Measurements from ENCODE around the gene DSCAM.
"Not testable (repeated sequence)": the region's sequence is repeated elsewhere in the genome, so short reads cannot be mapped to it uniquely, and the experiment has no call there.

Gene DSCAM

GRCh38 chr21:40187946-40188654 is 658.9 kb downstream of the DSCAM start:
- TF ChIP-seq, protein P1, sequence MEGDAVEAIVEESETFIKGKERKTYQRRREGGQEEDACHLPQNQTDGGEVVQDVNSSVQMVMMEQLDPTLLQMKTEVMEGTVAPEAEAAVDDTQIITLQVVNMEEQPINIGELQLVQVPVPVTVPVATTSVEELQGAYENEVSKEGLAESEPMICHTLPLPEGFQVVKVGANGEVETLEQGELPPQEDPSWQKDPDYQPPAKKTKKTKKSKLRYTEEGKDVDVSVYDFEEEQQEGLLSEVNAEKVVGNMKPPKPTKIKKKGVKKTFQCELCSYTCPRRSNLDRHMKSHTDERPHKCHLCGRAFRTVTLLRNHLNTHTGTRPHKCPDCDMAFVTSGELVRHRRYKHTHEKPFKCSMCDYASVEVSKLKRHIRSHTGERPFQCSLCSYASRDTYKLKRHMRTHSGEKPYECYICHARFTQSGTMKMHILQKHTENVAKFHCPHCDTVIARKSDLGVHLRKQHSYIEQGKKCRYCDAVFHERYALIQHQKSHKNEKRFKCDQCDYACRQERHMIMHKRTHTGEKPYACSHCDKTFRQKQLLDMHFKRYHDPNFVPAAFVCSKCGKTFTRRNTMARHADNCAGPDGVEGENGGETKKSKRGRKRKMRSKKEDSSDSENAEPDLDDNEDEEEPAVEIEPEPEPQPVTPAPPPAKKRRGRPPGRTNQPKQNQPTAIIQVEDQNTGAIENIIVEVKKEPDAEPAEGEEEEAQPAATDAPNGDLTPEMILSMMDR (IDR thresholded peaks at IDR 0.05; ENCODE audit: low read length, missing control alignments) = no peak
- DNase-seq (ENCODE audit: low read depth) = no peak
- no peak overlapping the region for H3K4me3 ChIP-seq (replicated peaks; ENCODE audit: low read depth, low read length)

DNA sequence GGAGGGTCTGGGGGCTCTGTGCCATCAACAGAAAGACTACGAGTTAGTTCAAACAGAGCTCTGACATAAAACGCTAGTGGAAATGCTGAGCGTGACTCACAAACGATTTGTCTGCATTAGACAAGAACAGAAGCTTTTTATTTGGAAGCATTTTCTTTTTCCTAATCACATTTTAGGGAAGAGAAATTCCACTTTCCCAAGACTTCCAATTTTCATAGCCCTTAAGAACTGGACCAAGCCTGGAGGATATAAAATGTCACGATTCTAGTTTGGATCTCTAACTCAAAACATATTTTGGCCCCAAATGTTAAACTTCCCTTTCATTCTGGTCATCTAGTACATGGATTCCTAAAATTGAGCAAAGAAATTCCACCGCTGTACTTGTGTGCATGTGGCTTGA is 659.7 kb downstream of the DSCAM start:
- no peak overlapping the region for H3K4me3 ChIP-seq (replicated peaks; ENCODE audit: low read depth, low read length)
- no peak for DNase-seq (ENCODE audit: low read depth)
- TF ChIP-seq, protein P1 (IDR thresholded peaks at IDR 0.05; ENCODE audit: low read length, missing control alignments) = no peak

- TF ChIP-seq, protein P1 (IDR thresholded peaks at IDR 0.05; ENCODE audit: low read length, missing control alignments) = no peak
- no peak for DNase-seq (ENCODE audit: low read depth)
- H3K4me3 ChIP-seq (replicated peaks; ENCODE audit: low read depth, low read length) = no peak overlapping the region
Observed at GRCh38 chr21:40186045-40186444, 660.9 kb downstream of the DSCAM start.

- TF ChIP-seq, protein P1 (IDR thresholded peaks at IDR 0.05; ENCODE audit: low read length, missing control alignments) = no peak
- H3K4me3 ChIP-seq (replicated peaks; ENCODE audit: low read depth, low read length) = no peak overlapping the region
Observed at GRCh38 chr21:40185208-40185607, 661.8 kb downstream of the DSCAM start.

DNA sequence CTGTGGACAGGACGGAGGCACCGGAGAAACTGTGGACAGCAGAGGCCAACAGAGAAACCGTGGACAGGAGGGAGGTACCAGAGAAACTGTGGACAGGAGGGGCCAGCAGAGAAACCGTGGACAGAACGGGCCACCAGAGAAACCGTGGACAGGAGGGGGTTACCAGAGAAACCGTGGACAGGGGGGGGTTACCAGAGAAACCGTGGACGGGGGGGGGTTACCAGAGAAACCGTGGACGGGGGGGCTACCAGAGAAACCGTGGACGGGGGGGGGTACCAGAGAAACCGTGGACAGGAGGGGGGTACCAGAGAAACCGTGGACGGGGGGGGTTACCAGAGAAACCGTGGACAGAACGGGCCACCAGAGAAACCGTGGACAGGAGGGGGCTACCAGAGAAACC is 664.5 kb downstream of the DSCAM start:
- DNase-seq (ENCODE audit: low read depth); H3K4me3 ChIP-seq (replicated peaks; ENCODE audit: low read depth, low read length): not testable (repeated sequence)

More at GRCh38 chr21:40185208-40185607, 661.8 kb downstream of the DSCAM start:
- DNase-seq (ENCODE audit: low read depth) = no peak

DNA sequence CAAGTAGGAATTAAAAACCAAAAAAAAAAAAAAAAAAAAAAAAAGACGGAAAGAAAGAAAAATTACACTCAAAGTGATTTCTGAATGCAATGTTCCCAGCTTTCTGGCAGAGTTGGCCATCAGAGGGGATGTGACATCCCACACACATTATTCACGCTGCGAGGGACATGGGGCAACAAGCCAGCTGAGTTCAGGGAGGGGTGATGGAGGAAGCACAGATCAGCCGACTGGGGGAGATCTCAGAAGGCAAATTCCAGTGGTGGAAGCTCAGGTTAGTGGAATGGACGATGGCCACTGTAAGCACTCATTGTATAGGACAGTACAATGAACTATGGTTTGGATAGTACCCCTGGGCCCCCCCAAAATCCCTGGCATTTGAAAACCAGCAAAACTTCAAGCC is 667.8 kb downstream of the DSCAM start:
- TF ChIP-seq, protein P1 (IDR thresholded peaks at IDR 0.05; ENCODE audit: low read length, missing control alignments) = no peak
- no peak overlapping the region for H3K4me3 ChIP-seq (replicated peaks; ENCODE audit: low read depth, low read length)
- no peak for DNase-seq (ENCODE audit: low read depth)

- DNase-seq (ENCODE audit: low read depth) = no peak
- TF ChIP-seq, protein P1 (IDR thresholded peaks at IDR 0.05; ENCODE audit: low read length, missing control alignments) = no peak
- no peak overlapping the region for H3K4me3 ChIP-seq (replicated peaks; ENCODE audit: low read depth, low read length)
Observed at GRCh38 chr21:40178726-40179125, 668.2 kb downstream of the DSCAM start.
